Stimulated activated CD4-positive, alpha-beta T cell treated with anti-CD3 and anti-CD28 coated beads, Interleukin-12 subunit alpha, Interleukin-12 subunit beta, amount 100 ng/mL, for 48 hours (primary cell): ENCODE results near the gene CHMP4B.
A peak's percentile ranks its signal among the peaks of the same experiment; 100 is the strongest.
"Not testable (repeated sequence)": the region's sequence is repeated elsewhere in the genome, so short reads cannot be mapped to it uniquely, and the experiment has no call there.

Experiments
- DNase-seq, 3 donors: peaks; one replicate each; pipeline ENCODE4 v3.0.0-alpha.2; 2020; ENCODE audit warnings: low read depth in 2 of 3, low spot score in 1 of 3

CHMP4B gene

GRCh38 chr20:33789109-33789857 lies 21.9 kb upstream of the CHMP4B start:
- no peak for DNase-seq

- DNase-seq, result no peak
Measured at GRCh38 chr20:33789858-33790182, 21.3 kb upstream of the CHMP4B start.

- DNase-seq, result no peak
Measured at GRCh38 chr20:33790566-33790965, 20.6 kb upstream of the CHMP4B start.

GRCh38 chr20:33791021-33791420 lies 20.1 kb upstream of the CHMP4B start:
- no peak for DNase-seq

- no peak for DNase-seq
Measured at GRCh38 chr20:33791540-33791939, 19.6 kb upstream of the CHMP4B start.

- DNase-seq, result peak in 2 of 3 donors; percentile 26 to 52
Measured at GRCh38 chr20:33791959-33792597, 19.1 kb upstream of the CHMP4B start.

GRCh38 chr20:33792598-33792989 lies 18.6 kb upstream of the CHMP4B start:
- not testable (repeated sequence) for DNase-seq

- DNase-seq, result no peak
Measured at GRCh38 chr20:33793011-33793931, 17.9 kb upstream of the CHMP4B start.

GRCh38 chr20:33796263-33796906 lies 14.8 kb upstream of the CHMP4B start:
- DNase-seq, result no peak

- DNase-seq, result no peak
Measured at GRCh38 chr20:33796907-33797544, 14.1 kb upstream of the CHMP4B start.

GRCh38 chr20:33798444-33798843 lies 12.7 kb upstream of the CHMP4B start:
- DNase-seq, result no peak

- DNase-seq, result no peak
Measured at GRCh38 chr20:33803921-33804337, 7.2 kb upstream of the CHMP4B start.

GRCh38 chr20:33808388-33808787 lies 2.8 kb upstream of the CHMP4B start:
- DNase-seq, result no peak

- DNase-seq, result no peak
Measured at GRCh38 chr20:33810259-33810658, 889 bp upstream of the CHMP4B start.

GRCh38 chr20:33811776-33812151 lies 616 bp downstream of the CHMP4B start:
- DNase-seq, result no peak

GRCh38 chr20:33812152-33812849 lies 1.2 kb downstream of the CHMP4B start:
- peak; percentile 23 to 37 (median 30) for DNase-seq

- DNase-seq, result no peak
Measured at GRCh38 chr20:33812908-33813462, 1.8 kb downstream of the CHMP4B start.

GRCh38 chr20:33814238-33814712 lies 3.1 kb downstream of the CHMP4B start:
- DNase-seq, result peak in 1 of 3 donors; percentile 10

GRCh38 chr20:33815671-33816070 lies 4.5 kb downstream of the CHMP4B start:
- no peak for DNase-seq

- no peak for DNase-seq
Measured at GRCh38 chr20:33816191-33816590, 5.0 kb downstream of the CHMP4B start.
